ENCODE results near the gene GPX6.
"Not testable (repeated sequence)": the region's sequence is repeated elsewhere in the genome, so short reads cannot be mapped to it uniquely, and the experiment has no call there.

GPX6 gene, protein sequence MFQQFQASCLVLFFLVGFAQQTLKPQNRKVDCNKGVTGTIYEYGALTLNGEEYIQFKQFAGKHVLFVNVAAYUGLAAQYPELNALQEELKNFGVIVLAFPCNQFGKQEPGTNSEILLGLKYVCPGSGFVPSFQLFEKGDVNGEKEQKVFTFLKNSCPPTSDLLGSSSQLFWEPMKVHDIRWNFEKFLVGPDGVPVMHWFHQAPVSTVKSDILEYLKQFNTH

DNA sequence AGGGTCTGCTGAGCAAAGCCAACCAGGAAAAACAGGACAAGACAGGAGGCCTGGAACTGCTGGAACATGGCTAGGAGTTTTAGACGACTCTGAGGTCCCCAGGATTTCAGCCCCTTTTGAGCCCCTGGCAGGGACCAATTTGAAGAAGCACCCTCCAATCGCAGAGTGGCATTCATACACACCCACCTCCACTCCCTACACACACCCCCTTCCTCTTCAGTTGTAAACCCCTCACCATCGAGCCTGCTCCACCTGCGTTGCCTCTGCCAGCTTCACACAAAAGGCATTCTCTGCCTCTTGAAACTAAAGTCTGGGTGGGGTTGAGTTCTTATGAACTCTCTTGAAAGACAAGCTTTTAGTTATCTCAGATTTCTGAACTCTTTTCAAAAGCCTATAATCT is at the start of gene GPX6:
Gene GPX6 (minus strand): TSS at position 118 of the 400 bp plus-strand sequence. CDS start 50 bp downstream, at position 68.
- DNase-seq = no peak

DNA sequence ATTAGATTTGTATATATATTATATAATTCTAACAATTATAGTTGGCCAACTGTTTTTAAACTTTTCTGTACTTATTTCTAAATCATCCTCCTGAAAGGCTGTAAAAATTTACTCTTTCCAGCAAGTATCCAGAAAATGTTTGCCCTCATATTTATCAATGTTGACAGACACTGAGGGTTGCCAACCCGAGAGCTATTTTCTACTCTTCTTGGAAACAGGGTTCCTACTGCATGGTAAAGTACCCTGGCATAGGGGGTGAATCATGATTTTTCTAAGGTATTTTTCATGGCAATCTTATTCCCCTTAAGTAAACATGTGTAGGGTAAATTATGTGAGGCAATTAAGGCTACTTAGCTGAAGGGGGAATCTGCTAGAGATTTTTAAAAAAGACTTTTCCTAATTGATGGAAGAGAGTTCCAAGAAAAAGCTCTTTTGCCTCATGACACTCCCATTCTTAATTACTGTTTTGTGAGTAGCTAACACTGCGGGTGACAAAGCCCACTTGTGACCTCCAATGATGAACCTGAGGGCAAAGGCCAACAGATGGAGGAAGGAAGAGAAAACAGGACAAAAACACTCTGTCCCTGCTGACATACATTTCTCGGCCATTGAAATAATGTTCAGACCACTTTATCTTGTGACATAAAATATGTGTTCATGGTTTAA is 48.0 kb upstream of the GPX6 start:
- DNase-seq = no peak

DNA sequence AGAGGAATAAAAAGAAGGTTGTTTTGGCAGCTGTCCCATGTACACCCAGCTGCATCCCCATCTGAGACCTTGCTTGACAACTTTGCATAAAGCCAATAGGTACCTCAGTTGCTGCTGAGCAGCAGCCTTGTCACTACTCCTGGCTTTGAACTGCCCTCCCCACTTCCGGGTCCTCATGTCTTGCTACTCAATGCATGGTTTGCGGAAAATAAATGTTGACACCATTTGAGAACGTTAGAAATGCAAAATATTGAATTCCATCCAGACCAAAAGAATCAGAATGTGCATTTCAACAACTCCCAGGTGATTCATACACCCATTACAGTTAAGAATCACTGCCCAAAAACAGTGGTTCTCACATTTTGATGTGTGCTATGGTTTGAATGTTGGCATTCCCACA is 43.0 kb upstream of the GPX6 start:
- no peak for DNase-seq

DNA sequence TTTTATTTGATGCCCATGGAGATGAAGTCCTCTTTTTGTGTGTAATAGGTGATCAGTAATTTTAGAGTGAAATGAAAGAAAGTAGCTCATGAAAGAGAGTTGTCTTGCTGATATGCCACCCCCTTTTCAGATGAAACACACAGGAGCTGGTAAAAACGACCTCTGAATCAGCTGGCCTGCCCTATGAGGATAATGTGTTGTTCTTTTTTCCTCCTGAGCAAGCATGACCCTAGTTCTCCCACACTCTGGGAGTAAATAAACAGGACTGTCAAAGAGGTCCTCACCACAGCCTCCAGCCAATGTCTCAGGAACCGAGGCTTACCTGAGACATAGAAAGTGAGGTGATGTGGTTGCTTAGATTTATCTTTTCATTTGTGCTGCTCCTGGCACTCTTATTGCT is 39.5 kb upstream of the GPX6 start:
- no peak for DNase-seq

DNA sequence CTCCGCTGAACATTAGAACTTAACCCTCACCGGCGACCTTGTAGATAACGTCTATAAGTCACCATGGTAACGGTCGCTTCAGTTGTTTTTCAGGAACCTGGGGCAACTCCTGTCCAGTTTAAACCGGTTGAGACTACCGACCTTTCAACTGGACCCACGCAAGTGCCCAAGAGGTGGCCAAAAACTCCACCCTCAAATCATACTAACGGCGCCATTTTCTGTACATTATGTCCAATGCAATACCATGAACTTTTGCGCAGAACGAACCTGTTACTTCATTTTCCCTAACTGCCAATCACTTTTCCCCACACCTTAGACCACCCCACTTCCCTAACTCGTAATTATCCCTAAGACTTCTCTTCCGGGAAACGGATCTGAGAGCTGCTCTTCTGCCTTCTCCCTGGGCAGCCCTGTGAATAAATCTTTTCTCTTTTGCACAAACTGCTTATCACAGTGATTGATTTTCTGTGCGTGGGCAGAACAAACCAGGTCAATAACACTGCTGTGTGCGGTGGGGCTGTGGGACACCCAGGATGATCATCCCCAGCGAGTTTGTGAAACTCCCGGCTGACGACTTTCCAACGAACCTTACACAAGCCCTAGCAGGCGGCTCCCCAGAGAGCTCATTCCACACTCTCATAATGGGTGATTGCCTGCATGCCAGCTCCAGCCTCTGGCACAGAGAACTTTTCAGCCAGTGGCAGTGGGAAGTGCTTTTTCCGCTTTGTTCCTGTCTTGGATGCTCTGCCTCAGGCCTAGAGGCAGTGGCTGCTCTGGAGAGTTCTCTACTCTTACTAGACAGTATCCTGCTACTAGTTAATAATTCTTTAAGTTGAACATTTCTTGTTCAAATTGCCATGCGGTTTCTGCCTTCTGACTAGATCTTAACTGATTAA is 38.6 kb upstream of the GPX6 start:
- no peak for DNase-seq

DNA sequence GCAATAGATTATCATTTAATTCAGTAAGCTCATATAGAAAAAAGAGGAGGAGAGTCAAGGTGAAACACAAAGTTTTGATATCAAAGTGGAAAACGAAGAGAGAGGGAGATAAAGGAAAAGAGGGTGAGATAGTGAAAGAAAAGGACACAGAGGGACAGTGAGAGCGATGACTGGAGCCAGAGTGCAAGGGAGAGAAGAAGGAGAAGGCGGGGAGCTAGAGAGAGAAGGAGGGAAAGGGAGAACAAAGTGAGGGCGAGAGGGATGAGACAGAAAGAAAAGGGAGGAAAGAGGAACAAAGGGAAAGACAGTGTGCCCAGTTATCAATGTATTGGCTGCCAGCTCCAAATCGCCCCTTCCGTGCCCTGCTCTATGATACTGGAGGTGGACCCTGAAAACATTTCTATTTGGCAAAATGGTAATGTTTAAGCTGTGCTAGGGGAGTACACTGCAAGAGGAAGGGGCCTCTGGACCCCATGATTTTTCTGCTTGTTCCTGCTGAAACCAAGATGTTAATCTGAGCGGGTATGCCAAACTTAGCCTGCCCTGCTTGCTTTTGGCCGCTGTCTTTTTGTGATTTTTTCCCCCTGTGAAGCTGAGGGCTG is 37.9 kb upstream of the GPX6 start:
- DNase-seq = no peak

DNA sequence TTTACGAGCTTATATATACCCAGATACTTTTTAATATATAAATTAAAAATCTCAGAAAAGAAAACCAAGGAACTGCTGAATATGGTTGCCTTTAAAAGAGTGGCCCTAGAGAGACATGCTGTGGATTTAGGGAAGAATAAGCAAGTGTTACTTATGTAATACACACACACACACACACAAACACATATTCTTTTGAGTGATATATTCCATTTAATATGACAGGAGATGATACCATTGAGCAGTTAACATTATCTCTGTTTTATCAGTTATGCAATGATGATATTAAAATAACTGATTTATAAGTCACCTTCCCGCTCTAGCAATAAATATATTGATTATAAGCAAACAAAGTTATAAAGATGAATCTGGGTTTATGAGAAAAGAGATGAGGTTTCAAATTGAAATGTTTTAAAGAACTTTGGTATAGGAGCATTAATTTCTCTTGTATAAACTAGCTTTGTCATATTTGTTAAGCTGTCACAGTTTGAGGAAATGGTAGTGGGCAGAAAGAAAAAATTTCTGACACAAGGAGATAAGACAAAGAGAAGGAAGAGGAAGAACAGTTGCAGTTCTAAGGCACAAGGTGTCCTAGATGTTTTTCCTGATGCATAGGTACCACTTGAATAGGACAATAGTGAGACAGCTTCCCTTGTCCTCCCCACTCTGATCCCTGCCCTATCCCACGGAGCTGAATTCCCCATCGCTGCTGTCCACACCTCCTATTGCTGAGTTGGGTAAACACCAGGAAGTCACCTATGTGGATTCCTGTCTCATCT is 36.5 kb upstream of the GPX6 start:
- DNase-seq = no peak

DNA sequence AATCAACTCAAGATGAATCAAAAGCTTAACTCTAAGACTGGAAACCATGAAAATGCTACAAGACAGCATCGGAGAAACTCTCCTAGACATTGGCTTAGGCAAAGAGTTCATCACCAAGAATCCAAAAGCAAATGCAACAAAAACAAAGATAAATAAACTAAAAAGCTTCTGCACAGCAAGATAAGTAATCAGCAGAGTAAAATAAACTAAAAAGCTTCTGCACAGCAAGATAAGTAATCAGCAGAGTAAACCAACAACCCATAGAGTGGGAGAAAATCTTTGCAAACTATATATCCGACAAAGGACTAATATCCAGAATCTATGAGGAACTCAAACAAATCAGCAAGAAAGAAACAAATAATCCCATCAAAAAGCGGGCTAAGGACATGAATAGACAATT is 31.4 kb upstream of the GPX6 start:
- DNase-seq = not testable (repeated sequence)

DNA sequence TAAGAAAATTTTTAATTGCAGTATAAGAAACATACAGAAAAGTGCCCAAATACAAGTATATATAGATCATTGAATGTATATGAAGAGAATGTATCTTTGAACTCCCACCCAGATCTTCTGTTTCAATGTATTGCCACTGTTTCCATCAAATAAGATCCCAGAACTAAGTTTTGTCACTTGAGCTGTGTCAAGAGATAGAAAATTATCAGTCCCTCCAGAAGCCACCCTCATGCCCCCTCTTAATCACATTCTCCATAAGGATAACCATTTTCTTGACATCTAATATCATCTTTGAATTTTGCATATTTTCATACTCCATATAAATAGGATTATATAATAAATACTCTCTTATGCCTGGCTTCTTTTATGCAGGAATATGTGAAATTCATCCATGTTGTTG is 30.4 kb upstream of the GPX6 start:
- no peak for DNase-seq

DNA sequence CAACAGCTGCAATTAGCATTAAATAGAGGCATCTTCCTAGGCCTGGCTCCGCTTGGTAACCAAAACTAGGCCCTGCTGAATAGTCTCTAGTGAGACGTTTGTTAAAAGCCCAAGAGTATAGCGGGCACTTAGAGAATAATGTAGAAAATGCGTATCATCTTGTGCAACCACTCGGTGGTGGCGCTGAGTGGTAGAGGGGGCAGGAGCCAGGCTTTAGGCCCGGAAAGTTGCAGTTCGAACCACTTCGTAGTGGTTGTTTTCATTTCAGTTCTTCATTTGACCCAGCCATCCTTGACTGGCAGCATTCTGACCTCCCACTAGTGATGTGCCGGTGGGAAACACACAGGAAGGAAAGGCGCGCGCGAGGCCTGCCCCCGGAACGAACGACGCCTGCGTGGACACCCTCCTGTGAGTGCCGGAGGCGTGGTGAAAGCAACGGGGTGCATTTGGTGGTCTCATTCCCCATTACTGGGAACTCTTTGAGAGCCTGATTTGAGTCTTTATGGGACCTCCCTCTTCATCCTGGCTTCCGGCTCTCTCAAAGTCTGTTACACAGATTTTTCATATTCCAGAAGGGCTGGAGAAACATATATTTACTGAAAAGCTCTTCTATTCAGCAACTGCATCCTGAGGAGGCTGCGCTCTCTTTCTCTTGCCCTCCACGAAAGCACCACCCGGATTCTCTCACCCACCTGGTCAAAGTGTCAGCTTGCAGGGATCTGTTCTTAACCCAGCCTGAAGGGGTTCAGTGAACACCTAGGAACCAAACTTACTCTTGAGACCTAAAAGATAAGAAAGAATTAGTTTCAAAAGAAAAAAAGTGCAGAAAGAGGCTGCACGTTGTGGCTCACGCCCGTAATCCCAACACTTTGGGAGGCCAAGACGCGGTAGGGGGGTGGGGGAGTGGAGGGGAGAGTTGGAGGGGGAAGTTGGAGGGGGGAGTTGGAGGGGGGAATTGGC is 28.3 kb upstream of the GPX6 start:
- no peak for DNase-seq

DNA sequence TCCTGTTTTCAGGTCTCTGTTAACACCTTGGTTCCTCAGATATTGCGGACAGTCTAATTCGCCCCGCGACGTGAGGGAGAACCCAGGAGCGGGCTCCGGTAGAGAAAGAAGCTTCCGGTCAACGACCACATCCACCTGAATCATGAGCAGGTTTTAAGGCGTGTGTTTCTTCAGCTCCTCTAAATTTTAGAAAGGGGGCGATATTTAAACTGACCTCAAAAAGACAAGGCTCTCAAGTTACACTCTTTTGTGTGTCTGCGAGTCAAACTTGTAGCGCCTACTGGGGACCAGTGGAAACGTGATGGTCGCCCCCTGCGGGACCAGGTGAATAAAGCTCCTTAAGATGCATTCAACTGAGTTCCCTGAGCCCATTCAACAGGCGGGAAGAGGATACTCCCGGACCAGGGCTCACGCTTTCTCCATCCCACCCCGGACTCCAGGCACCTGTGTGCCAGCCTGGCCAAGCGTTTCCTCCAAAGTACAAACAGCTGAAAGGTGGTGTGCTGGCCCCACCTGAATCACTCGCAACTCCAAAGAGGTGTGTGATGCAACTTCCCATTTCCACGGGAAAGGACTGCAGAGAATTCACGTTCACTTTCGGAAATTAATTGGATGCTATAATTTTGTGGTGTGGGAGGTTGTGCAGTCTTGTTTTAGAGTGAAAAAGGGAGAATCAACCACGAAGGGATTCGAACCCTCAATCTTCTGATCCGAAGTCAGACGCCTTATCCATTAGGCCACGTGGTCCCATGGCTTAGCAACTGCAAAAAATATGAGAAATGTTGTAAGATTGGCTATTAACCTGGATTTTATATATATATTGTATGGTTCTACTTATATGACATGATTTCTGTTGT is 27.1 kb upstream of the GPX6 start:
- peak in 2 of 4 experiments; percentile 3 to 5 for DNase-seq

DNA sequence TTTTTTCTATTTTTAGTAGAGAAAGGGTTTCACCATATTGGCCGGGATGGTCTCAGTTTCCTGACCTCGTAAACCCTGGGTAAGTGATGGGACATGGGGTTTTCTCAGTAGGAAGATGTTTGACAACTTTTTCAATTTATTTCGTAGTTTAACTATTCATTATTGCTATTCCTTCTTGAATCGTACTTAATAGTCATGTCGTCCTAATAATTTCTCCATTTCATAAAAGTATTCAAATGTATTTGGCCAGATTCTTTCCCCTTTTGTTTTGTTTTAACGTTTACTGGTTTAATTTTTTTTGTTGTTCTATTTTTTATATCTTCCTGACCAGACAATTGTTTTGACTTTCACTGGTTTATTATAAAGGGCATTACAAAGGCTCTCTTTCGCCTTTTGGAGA is 26.4 kb upstream of the GPX6 start:
- no peak for DNase-seq

DNA sequence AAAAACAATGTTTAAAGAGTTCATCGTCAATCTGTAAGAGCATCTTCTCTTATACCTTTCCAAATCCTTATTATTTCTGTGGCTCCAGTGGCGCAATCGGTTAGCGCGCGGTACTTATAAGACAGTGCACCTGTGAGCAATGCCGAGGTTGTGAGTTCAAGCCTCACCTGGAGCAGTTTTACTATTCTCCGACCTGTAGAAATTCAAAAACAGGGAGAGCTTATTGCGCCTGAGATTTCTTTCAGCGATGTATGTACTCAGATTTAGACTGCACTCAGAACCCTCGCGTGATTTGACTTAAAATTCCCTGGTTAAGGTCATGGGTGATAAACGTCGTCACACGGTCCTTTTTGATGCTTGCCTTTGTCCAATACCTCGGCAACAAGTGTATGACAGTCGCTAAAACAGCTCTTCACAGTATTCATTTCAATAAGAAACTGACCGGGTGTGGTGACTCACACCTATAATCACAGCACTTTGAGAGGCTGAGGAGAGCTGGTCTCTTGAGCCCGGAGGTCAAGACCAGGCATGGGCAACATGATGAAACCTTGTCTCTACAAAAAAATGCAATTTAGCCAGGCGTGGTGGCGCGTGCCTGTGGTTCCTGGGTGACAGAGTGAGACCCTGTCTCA is 22.0 kb upstream of the GPX6 start:
- no peak for DNase-seq

DNA sequence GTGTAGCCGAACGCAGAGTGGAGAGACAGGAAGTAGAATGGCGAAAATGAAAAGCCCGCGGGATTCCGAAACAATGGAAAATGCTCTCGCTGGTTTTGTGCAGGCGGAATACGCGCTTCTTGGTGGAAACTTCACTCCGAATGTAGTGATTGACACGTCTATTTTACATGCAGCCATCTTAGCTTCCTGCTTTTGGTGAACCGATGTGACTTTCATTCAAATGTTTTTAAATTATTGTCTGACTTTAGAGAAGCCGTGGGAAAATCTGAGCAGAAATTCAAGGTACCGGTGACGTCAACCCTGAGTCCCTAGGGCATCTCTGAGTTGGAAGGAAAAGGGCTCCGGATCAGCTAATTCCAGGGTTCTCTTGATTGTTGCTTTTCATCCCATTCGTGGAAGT is 21.5 kb upstream of the GPX6 start:
- DNase-seq = no peak

DNA sequence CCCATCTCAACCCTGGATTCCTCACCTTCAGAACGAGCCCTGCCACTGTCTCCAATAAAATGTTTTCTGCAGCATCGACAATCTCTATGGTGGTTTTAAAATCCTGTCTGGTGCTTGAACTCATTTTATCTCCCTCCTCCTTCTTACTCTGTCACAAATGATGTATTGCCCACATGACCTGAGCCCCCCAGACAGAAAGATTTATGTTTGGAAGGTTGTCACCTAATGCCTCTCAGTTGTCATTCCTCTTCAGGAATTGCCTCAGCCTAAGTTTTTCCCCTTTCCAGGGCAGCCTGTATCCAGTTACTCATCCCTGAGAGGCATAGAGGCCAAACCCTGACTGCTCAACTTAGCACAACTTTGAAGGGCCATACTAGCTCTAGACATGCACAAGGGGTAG is 19.3 kb upstream of the GPX6 start:
- DNase-seq = no peak

DNA sequence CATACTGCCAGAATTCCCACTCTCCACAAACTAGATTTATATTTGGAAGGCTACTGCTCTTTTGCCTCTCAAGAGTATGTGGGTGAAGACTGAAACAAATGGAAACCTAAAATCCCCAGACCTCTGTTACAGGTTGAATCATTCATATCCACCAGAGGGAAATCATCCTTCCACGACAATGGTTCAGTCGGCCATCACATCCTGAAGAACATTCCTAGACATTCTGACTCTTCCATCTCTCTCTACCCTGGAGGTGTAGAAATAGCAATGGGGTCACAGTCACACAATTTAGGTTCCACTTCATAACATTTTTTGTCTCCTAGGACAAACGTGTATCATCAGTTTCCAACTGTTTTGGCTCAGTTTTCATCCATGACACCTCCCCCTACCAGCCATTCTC is 18.7 kb upstream of the GPX6 start:
- DNase-seq = no peak

DNA sequence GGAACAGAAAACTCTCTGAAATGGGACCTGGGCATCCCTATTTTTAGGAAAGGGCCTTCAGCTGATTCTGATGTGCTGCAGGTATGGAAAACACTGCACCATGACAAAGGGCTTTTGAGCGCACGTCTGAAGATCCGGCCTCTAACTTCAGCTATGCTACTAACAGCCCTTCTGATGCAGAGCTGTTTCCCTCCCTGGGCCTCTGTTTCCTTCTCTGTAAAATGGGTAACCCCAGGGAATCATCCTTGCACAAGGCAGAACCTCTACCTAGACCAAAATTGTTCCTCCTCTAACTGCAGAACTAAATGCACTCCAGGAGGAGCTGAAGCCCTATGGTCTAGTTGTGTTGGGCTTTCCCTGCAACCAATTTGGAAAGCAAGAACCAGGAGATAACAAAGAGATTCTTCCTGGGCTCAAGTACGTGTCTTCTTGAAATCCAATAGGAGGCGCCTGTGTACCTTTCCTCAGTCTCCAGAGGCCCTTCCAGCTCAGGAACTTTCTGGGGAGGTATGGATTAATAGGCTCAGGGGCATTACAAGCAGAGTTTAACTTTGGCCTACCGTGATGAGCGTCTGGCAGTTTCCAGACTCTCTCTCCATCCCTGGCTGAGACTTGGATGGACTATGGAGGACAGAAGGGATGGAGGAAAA is 16.0 kb upstream of the GPX6 start:
- no peak for DNase-seq

DNA sequence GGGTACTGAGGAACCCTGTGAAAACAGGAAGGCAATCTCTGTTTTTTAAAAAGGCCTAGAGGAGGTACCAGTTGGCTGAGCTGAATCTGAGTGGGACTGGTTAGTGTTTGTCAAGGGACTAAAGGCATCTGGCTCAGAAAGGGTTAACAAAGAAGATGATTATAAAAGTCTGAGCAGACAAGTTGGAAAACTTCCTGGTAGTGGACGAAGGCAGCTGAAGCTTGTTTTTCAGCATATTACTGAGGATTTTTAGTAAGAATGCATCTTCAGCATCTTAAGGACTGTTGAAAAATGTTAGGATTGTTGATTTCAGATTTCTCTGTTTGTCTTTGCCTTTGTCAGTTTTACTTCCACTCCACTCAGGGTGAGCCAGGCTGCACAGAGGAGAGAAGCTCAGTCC is 15.2 kb upstream of the GPX6 start:
- DNase-seq = no peak

DNA sequence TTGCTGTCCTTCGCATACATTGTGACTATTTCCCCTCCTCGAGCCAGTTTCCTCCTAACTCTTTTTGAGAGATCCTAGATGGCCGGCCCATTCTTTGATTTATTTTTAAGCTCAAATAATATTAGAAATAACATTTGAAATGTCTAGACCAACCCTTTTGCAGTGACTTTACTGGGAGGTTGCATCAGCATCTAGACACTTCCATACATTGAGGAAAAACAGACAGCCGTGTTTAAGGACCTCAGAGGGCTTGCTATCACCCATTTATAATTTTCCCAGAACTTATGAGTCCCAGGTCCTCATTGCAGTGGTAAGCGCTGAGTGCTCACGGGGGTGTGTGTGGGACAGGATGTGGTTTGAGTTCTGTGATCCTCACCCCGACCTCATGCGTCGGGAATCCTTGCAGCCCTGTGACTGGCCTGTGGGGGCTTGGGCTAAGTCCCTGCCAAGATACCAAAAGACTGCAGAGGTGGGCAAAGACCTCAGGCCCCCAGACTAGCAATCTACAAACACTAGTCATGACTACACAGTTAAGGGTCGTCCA is 10.0 kb upstream of the GPX6 start, which contains the start of gene GPX5:
Gene GPX5 (plus strand): TSS at position 386 of the 544 bp plus-strand sequence. CDS start 133 bp downstream, at position 519.
- no peak for DNase-seq
